Activated T-cell treated with anti-CD3 and anti-CD28 coated beads, Interleukin-2, amount 50 U/mL, for 4 hours (primary cell): ENCODE measurements around the gene C11orf97. TPM values are rescaled to one million over a fixed set of nuclear protein-coding genes. Genes with fewer than 3 reads are reported as not detected.
"Not testable (repeated sequence)": the region's sequence is repeated elsewhere in the genome, so short reads cannot be mapped to it uniquely, and the experiment has no call there.

Source experiments
- ATAC-seq, 2 donors: fragments of 200-7000 bp; cut with Tn5 transposase; one replicate each; pipeline ENCODE4 v1.10.0; 2021
- DNase-seq: peaks from one replicate; pipeline ENCODE4 v3.0.0-alpha.2; 2020
- H3K27me3 Mint-ChIP-seq: one replicate; pipeline ENCODE4 v1.8.0; 2021; ENCODE audit warnings: low read depth, mixed read lengths
- H3K36me3 Mint-ChIP-seq: one replicate; pipeline ENCODE4 v1.8.0; 2022; ENCODE audit warnings: mixed read lengths; ENCODE audit not compliant: insufficient read depth
- H3K4me1 Mint-ChIP-seq: one replicate; pipeline ENCODE4 v1.8.0; 2021; ENCODE audit warnings: low read depth, mixed read lengths
- H3K4me3 Mint-ChIP-seq: one replicate; pipeline ENCODE4 v1.8.0; 2021; ENCODE audit warnings: mild to moderate bottlenecking, moderate library complexity, mixed read lengths
- H3K9me3 Mint-ChIP-seq: one replicate; pipeline ENCODE4 v1.8.0; 2021; ENCODE audit warnings: mixed read lengths
- total RNA-seq, 3 donors: library from RNA; stranded (reverse); gene quantifications; one replicate each; pipeline ENCODE4 v1.2.1, GENCODE V29; 2021

The C11orf97 gene
- total RNA-seq, 3 donors from 2014 or later: not detected

DNA sequence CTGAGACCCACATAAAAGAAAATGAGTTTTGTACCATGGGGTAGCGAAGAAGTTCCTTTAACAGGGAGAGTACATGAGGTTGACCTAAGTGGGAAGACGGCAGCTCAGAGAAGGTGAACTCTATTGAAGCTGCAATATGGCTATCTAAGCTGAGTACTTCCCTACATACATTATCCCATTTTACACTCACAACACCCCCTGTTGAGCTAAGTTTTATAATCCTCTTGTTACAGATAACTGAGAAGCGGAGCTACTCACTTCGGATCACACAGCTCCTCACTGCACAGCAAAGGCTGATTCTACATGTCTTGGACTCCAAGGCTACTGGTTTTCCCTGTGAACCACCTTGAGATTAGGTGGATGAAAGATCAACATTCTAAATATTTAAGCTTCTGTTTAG is 46.7 kb downstream of the C11orf97 start:
- H3K9me3 Mint-ChIP-seq: no peaks in the 10 kb centered on the region
- no peak overlapping the region for H3K4me3 Mint-ChIP-seq
- H3K4me1 Mint-ChIP-seq: no peaks in the 10 kb centered on the region
- DNase-seq (no peak), ATAC-seq (no peak)
- no peaks in the 10 kb centered on the region for H3K27me3 Mint-ChIP-seq
- H3K36me3 Mint-ChIP-seq: no peaks in the 10 kb centered on the region

DNA sequence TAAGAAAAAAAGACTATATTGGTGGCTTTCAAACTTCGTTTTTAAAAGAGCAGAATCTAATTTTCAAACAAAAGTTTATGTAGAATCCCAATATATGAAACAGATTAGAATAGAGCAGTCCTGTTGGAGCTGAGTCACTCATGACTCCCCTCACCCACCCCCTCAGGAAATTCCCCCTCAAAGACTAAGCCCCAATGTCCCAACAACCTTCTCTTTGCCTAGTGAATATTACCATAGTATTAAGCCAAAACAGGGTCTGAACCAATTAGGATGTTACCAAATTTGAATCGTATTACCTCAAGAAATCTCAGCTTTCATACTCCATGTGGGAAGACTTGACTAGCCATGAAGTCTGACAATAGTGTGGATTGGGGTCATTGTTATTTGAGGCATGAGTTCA is 47.1 kb downstream of the C11orf97 start:
- no peaks in the 10 kb centered on the region for H3K36me3 Mint-ChIP-seq
- no peak for ATAC-seq
- DNase-seq: no peak
- H3K9me3 Mint-ChIP-seq: no peaks in the 10 kb centered on the region
- no peaks in the 10 kb centered on the region for H3K4me1 Mint-ChIP-seq
- H3K27me3 Mint-ChIP-seq: no peaks in the 10 kb centered on the region
- H3K4me3 Mint-ChIP-seq: no peak overlapping the region

- H3K27me3 Mint-ChIP-seq: no peaks in the 10 kb centered on the region
- ATAC-seq: no peak
- no peaks in the 10 kb centered on the region for H3K36me3 Mint-ChIP-seq
- no peak for DNase-seq
- H3K4me3 Mint-ChIP-seq: no peak overlapping the region
- H3K9me3 Mint-ChIP-seq: no peaks in the 10 kb centered on the region
- no peaks in the 10 kb centered on the region for H3K4me1 Mint-ChIP-seq
Measured at GRCh38 chr11:94560834-94561233, 48.6 kb downstream of the C11orf97 start.

GRCh38 chr11:94563176-94563847 is 51.1 kb downstream of the C11orf97 start:
- ATAC-seq: no peak
- Mint-ChIP-seq H3K4me3 (no peak overlapping the region), H3K4me1 (no peaks in the 10 kb centered on the region), H3K27me3 (no peaks in the 10 kb centered on the region), H3K36me3 (no peaks in the 10 kb centered on the region), H3K9me3 (no peaks in the 10 kb centered on the region)
- DNase-seq: no peak

- Mint-ChIP-seq H3K9me3 (no peaks in the 10 kb centered on the region), H3K27me3 (no peaks in the 10 kb centered on the region), H3K36me3 (no peaks in the 10 kb centered on the region), H3K4me3 (no peak overlapping the region), H3K4me1 (no peaks in the 10 kb centered on the region)
- DNase-seq (no peak), ATAC-seq (no peak)
Measured at GRCh38 chr11:94563848-94564467, 51.7 kb downstream of the C11orf97 start.

- DNase-seq (no peak), ATAC-seq (no peak)
- no peaks in the 10 kb centered on the region for H3K27me3 Mint-ChIP-seq
- no peaks in the 10 kb centered on the region for H3K9me3 Mint-ChIP-seq
- H3K36me3 Mint-ChIP-seq: no peaks in the 10 kb centered on the region
- H3K4me1 Mint-ChIP-seq: no peaks in the 10 kb centered on the region
- no peak within 1 kb of the TSS for H3K4me3 Mint-ChIP-seq
Measured at GRCh38 chr11:94567181-94567670, 55.0 kb downstream of the C11orf97 start, which contains the start of gene PIWIL4. PIWIL4 (plus strand) TSS chr11:94567368; CDS start chr11:94567519, 151 bp downstream.

GRCh38 chr11:94568200-94568599 is 55.9 kb downstream of the C11orf97 start:
- no peaks in the 10 kb centered on the region for H3K9me3 Mint-ChIP-seq
- no peaks in the 10 kb centered on the region for H3K27me3 Mint-ChIP-seq
- no peaks in the 10 kb centered on the region for H3K36me3 Mint-ChIP-seq
- ATAC-seq: no peak
- no peak overlapping the region for H3K4me3 Mint-ChIP-seq
- H3K4me1 Mint-ChIP-seq: no peaks in the 10 kb centered on the region
- DNase-seq: no peak

DNA sequence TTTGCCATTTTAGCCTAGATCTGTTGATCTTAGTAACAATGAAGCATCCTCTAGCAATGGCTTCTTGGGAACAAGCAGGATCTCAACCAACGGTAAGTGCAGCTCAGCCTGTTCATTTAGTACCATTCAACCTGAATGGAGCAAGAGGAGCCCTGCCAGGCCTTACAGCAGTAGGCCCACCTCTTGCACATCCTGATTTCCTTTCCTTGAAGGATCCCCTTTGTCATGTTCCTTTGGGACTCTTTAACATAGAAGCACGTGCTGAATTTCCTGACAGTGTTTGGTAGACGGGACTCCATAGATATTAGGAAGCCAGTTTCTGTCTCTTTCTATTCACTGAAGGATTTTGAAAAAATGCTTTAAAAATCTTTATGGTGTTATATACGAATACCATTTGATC is 56.5 kb downstream of the C11orf97 start:
- Mint-ChIP-seq H3K27me3 (no peaks in the 10 kb centered on the region), H3K36me3 (no peaks in the 10 kb centered on the region), H3K4me1 (no peaks in the 10 kb centered on the region), H3K4me3 (no peak overlapping the region), H3K9me3 (no peaks in the 10 kb centered on the region)
- ATAC-seq: no peak
- DNase-seq: no peak

DNA sequence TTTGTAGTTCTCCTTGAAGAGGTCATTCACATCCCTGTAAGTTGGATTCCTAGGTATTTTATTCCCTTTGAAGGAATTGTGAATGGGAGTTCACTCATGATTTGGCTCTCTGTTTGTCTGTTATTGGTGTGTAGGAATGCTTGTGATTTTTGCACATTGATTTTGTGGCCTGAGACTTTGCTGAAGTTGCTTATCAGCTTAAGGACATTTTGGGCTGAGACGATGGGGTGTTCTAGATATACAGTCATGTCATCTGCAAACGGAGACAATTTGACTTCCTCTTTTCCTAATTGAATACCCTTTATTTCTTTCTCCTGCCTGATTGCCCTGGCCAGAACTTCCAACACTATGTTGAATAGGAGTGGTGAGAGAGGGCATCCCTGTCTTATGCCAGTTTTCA is 60.7 kb downstream of the C11orf97 start:
- H3K4me3 Mint-ChIP-seq, H3K9me3 Mint-ChIP-seq, H3K36me3 Mint-ChIP-seq, DNase-seq, H3K27me3 Mint-ChIP-seq, H3K4me1 Mint-ChIP-seq, ATAC-seq: not testable (repeated sequence)

DNA sequence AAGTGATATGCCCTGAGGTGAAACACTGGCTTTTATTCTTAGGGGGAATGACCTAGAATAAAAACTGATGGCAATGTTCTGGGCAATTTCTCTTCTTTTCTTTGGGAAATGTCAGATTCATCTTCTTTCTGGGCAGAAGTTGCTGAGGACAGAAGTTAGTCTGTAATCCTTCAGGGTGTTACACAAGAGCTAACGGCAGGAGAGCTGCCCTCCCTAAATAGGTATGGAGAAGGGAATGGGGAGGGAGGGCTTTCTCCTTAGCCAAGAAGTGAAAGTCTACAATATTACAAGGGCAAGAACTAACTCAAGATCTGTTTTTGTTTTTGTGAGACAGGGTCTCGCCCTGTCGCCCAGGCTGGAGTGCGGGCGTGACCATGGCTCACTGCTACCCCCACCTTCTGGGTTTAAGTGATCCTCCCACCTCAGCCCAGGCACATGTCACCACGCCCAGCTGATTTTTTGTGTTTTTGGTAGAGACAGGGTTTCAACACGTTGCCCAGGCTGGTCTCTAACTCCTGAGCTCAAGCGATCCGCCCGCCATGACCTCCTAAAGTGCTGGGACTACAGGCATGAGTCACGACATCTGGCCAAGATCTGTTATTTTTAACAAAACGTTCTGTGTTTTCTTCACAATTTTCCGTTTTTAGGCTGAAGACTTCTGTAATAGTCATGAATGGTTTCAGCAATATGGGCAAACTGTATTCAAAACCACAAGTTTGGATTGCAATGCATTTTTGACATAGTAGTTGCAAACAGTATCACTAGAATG is 62.1 kb downstream of the C11orf97 start:
- Mint-ChIP-seq H3K4me1 (no peaks in the 10 kb centered on the region), H3K4me3 (no peak overlapping the region), H3K36me3 (no peaks in the 10 kb centered on the region), H3K9me3 (no peaks in the 10 kb centered on the region), H3K27me3 (no peaks in the 10 kb centered on the region)
- ATAC-seq: no peak
- DNase-seq: no peak

DNA sequence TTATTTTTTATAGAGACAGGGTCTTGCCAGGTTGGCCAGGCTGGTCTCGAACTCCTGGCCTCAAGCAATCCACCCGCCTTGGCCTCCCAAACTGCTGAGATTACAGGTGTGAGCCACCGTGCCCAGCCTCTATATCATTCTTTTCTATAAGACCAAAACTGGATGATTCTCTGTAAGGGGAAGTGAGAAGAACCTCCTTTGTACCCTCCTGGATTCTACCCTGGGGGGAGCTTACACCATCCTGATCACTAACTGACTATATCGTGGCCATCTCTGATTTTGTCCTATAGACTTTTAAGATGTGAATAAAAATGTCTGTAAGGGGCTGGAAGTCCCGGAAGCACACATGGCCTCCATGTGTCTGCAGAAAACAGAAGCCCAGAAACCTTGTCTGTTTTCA is 64.0 kb downstream of the C11orf97 start:
- DNase-seq (no peak), ATAC-seq (no peak)
- Mint-ChIP-seq H3K4me1 (no peaks in the 10 kb centered on the region), H3K36me3 (no peaks in the 10 kb centered on the region), H3K4me3 (no peak overlapping the region), H3K9me3 (no peaks in the 10 kb centered on the region), H3K27me3 (no peaks in the 10 kb centered on the region)

DNA sequence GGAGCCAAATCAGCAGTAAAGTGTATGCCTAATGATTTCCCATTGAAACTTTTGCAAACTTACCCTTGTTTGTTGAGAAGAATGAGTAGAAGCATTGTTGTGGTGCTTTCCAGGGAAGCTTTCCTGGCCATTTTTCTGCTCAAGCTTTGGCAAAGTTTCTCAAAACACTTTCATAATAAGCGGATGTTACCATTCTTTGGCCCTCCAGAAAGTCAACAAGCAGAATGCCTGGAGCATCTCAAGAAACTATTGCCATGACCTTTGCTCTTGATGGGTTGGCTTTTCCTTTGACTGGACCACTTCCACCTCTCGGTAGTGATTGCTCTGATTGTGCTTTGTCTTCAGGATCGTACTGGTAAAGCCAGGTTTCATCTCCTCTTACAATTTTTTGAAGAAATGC is 65.6 kb downstream of the C11orf97 start:
- no peaks in the 10 kb centered on the region for H3K9me3 Mint-ChIP-seq
- ATAC-seq: no peak
- DNase-seq: no peak
- no peaks in the 10 kb centered on the region for H3K36me3 Mint-ChIP-seq
- no peaks in the 10 kb centered on the region for H3K4me1 Mint-ChIP-seq
- no peaks in the 10 kb centered on the region for H3K27me3 Mint-ChIP-seq
- no peak overlapping the region for H3K4me3 Mint-ChIP-seq
